ENCODE measurements around the gene TEX2.
A peak's percentile ranks its signal among the peaks of the same experiment; 100 is the strongest.

TEX2 gene

GRCh38 chr17:64205804-64206203 is 57.3 kb downstream of the TEX2 start:
- DNase-seq (ENCODE audit: low read depth), result no peak
- no peak overlapping the region for H3K4me3 ChIP-seq (ENCODE audit: control insufficient read depth, low read depth, low read length)
- TF ChIP-seq CTCF (conservative IDR thresholded peaks at IDR 0.05; ENCODE audit: control insufficient read depth, insufficient read depth, low read depth, low read length), result no peak

- no peak overlapping the region for H3K4me3 ChIP-seq (ENCODE audit: control insufficient read depth, low read depth, low read length)
- no peak for TF ChIP-seq CTCF (conservative IDR thresholded peaks at IDR 0.05; ENCODE audit: control insufficient read depth, insufficient read depth, low read depth, low read length)
- DNase-seq (ENCODE audit: low read depth), result no peak
Observed at GRCh38 chr17:64203630-64204029, 59.4 kb downstream of the TEX2 start.

GRCh38 chr17:64202683-64203344 is 60.2 kb downstream of the TEX2 start:
- DNase-seq (ENCODE audit: low read depth), result peak; percentile 68
- no peak for TF ChIP-seq CTCF (conservative IDR thresholded peaks at IDR 0.05; ENCODE audit: control insufficient read depth, insufficient read depth, low read depth, low read length)
- H3K4me3 ChIP-seq (ENCODE audit: control insufficient read depth, low read depth, low read length), result no peak overlapping the region

GRCh38 chr17:64200080-64201032 is 62.7 kb downstream of the TEX2 start:
- peak; percentile 51 for DNase-seq (ENCODE audit: low read depth)
- no peak for TF ChIP-seq CTCF (conservative IDR thresholded peaks at IDR 0.05; ENCODE audit: control insufficient read depth, insufficient read depth, low read depth, low read length)
- H3K4me3 ChIP-seq (ENCODE audit: control insufficient read depth, low read depth, low read length), result no peak overlapping the region

- TF ChIP-seq CTCF (conservative IDR thresholded peaks at IDR 0.05; ENCODE audit: control insufficient read depth, insufficient read depth, low read depth, low read length), result no peak
- DNase-seq (ENCODE audit: low read depth), result no peak
- H3K4me3 ChIP-seq (ENCODE audit: control insufficient read depth, low read depth, low read length), result no peak overlapping the region
Observed at GRCh38 chr17:64198331-64199090, 64.5 kb downstream of the TEX2 start.

GRCh38 chr17:64196601-64197000 is 66.5 kb downstream of the TEX2 start:
- H3K4me3 ChIP-seq (ENCODE audit: control insufficient read depth, low read depth, low read length), result no peak overlapping the region
- peak; percentile 83 for DNase-seq (ENCODE audit: low read depth)
- TF ChIP-seq CTCF (conservative IDR thresholded peaks at IDR 0.05; ENCODE audit: control insufficient read depth, insufficient read depth, low read depth, low read length), result no peak

All from fibroblast of mammary gland (primary cell).